GM13976 (cell line): ENCODE results near the gene ITFG2.

ENCODE experiments used
- DNase-seq: peaks from one replicate; pipeline ENCODE4 v3.0.0; 2012; ENCODE audit warnings: low spot score
- in situ Hi-C: fragments of 300-500 bp; cut with MboI; formaldehyde crosslinking; loops from one replicate; pipeline ENCODE4 v1.12.0; 2022; ENCODE audit warnings: low sequenced_read_pairs, mixed read lengths, inconsistent platforms; ENCODE audit not compliant: unreplicated experiment
- TF ChIP-seq, protein P1 (sequence below): IDR thresholded peaks from 2 replicates; pipeline ENCODE4 v1.5.1; 2012; ENCODE audit warnings: borderline replicate concordance, mild to moderate bottlenecking; ENCODE audit not compliant: insufficient read depth; ENCODE audit errors: extremely low read depth, missing control alignments, control extremely low read depth

Gene ITFG2

DNA sequence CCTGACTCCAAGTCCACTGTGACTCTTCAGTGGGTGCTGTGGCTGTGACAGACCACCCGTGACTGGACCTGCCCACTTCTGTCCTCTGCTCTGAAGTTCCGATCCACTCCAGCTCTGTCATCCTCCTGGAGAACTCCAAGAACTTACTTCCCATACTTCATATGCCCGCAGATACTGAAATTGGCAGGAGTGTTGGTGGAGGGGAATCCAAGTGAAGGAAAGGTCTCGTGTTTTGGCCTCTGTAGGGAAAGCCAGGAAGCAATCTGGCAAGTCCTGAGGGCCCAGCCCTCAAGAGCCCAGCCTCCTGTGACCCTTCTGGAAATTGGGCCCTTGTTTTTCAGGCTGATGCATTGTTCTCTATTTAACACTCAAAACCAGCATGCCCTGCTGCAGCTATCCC, 40.1 kb upstream of the ITFG2 start:
- no peak for DNase-seq
- in situ Hi-C loops: no loop called here
- TF ChIP-seq, protein P1, sequence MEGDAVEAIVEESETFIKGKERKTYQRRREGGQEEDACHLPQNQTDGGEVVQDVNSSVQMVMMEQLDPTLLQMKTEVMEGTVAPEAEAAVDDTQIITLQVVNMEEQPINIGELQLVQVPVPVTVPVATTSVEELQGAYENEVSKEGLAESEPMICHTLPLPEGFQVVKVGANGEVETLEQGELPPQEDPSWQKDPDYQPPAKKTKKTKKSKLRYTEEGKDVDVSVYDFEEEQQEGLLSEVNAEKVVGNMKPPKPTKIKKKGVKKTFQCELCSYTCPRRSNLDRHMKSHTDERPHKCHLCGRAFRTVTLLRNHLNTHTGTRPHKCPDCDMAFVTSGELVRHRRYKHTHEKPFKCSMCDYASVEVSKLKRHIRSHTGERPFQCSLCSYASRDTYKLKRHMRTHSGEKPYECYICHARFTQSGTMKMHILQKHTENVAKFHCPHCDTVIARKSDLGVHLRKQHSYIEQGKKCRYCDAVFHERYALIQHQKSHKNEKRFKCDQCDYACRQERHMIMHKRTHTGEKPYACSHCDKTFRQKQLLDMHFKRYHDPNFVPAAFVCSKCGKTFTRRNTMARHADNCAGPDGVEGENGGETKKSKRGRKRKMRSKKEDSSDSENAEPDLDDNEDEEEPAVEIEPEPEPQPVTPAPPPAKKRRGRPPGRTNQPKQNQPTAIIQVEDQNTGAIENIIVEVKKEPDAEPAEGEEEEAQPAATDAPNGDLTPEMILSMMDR: no peak

DNA sequence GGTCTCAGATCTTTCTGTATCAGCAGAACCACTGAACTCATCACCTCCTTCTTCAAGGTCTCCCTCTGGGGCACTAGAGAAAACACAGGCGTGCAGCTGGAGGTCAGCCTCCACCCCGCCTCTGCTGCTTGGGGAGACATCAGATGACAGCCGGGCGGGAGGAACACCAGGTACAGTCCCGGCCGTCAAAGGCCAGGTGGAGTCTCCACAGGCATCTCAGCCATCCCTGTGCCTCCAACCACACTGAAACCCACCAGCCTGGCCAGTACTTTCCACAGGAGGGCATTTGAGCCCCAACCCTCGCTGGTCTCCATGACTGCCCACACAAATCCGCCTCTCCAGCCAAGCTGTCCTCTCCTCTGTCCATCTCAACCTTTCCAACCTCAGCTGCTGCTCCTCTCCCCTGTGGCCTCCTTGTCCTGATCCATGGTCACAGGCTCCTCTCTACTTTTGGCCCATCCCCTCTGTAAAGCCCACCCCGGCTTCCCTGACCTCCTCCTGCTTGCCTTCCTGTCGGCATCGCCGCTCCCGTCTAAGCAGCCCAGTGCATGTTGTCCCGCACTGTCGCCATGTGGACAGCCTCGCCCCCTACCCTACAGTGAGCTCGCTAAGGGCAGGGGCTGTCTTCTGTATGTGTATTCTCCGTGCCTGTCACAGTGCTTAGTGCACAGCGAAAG, 39.1 kb upstream of the ITFG2 start:
- in situ Hi-C loops: no loop called here
- TF ChIP-seq, protein P1: no peak
- no peak for DNase-seq

DNA sequence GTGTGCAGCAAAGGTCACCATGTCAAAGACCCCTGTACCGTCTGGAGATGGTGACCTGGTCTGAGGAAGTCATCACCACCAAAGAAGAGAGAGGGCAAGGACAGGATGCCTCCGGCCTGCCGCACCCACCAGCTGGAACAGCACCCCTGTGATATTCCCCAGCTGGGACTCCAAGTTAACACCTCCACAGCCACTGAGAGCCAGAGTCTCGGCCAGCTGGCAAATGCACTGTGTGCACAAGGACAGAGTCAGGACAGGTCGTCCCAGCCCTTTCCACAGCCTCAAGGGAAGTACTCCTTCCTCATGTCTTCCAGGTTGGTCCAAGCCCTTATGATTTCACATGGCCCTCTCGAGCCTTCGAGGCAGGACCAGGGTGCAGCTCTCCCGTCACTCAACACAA, 37.0 kb upstream of the ITFG2 start:
- no peak for DNase-seq
- in situ Hi-C loops: no loop called here

DNA sequence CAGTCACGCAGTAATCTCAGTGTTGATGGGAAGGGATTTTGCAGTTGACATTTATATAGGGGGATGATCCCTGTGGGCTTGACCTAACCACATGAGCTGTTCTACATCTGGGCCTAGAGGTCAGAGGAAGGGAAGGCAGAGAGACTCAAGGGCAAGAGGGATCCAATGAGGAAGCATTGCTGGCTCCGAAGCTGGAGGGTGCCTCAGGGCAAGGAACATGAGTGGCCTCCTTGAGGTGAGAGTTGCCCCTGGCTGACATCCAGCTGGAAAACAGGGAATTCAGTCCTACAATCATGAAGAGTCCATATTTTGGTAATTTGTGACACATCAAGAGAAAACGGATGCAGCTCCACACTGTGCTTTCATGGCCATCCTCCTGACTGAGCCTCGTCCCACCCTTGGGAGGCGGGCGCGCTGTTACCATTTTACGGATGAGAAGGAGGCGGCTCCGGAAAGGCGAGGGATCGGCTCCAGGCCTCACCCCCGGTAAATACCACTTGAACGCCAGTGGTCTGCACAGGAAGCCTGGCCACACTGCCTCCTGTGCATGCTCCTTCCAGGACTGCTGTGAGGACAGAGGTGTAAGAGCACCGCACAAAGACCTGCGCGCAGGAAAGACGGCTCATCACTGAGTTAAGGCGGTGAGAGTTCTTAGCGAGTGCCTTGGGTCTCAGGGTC, 36.2 kb upstream of the ITFG2 start:
- DNase-seq: no peak
- TF ChIP-seq, protein P1: no peak
- in situ Hi-C loops: no loop called here

More for the DNA sequence above, 37.0 kb upstream of the ITFG2 start:
- TF ChIP-seq, protein P1: no peak

DNA sequence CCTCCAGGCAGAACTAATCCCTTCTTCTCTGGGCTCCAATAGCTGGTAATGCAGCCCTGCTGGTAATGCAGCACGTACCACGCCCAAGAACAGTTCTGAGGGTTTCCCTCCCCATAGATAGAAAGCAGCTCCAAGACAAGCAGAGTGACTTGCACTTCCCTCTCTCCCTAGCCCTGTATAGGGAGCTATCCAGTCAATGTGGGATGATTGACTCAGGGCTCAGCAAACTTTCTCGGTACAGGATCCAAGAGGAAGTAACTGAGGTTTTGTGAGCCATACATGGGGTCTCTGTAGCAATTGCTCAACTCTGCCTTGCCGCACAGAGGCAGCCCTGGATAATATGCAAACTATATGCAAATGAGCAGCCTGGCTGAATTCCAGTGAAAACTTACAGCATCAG, 33.2 kb upstream of the ITFG2 start:
- TF ChIP-seq, protein P1: no peak
- DNase-seq: no peak
- in situ Hi-C loops: no loop called here

DNA sequence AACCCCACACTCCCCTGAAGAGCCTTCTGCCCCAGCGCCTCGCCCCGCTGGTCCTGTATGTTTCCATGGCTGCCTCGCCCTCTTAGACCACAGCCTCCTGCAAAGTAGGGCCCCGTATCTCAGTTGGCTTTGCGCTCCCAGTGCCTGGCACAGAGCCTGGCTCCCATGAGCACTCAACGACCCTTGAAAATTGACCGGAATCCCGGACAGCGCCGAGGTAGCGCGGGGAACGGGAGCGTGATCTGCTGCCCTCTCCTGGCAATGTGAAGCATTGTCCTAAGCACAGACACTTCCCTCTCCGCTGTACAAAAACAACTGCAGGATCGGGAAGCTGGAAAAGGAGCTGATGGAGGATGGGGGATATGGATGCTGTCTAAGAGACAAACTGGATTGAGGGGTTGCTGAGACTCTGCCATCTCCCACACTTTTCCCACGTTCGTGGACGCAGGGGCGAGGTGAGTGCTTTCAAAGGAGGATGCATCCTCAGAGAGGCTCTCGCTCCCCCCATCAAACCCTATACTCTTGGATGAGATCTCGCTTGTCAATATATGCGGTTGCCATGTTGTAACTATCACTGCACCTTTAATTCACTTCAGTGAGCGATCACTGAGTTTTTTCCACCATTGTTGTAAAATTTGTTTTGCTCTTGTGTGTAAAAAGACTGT, 28.4 kb upstream of the ITFG2 start:
- DNase-seq: peak; percentile 69
- in situ Hi-C loops: no loop called here
- TF ChIP-seq, protein P1: peak; percentile 87
